Natural killer cell (primary cell): ENCODE data around the gene ESPNL. TPM values are rescaled to one million over a fixed set of nuclear protein-coding genes. Genes with fewer than 3 reads are reported as not detected.

Experiments
- ATAC-seq, 3 donors: fragments of 150-1000 bp in 2 of 3; fragments of 200-7000 bp in 1 of 3; cut with Tn5 transposase; 1 replicate in 1 of 3; 2 replicates in 2 of 3; pipeline ENCODE4 v1.10.0; 2021; ENCODE audit warnings: mild to moderate bottlenecking in 2 of 3, moderate library complexity in 2 of 3
- DNase-seq, 2 donors: peaks; one replicate each; pipeline versions ENCODE4 v3.0.0 to v3.0.0-alpha.2; 2013 to 2021; ENCODE audit warnings: mixed read lengths in 1 of 2
- H3K27ac ChIP-seq: one replicate; pipeline ENCODE4 v1.5.1; 2013; ENCODE audit warnings: mild to moderate bottlenecking, low read length
- H3K27me3 ChIP-seq: one replicate; pipeline ENCODE4 v1.6.1; 2013; ENCODE audit warnings: low read length; ENCODE audit not compliant: control insufficient read depth, insufficient read depth
- H3K36me3 ChIP-seq: one replicate; pipeline ENCODE4 v1.6.1; 2013; ENCODE audit warnings: low read length; ENCODE audit not compliant: control insufficient read depth, insufficient read depth
- H3K4me1 ChIP-seq: one replicate; pipeline ENCODE4 v1.6.1; 2013; ENCODE audit warnings: low read length; ENCODE audit not compliant: control insufficient read depth, insufficient read depth
- H3K4me3 ChIP-seq: one replicate; pipeline ENCODE4 v1.5.1; 2013; ENCODE audit warnings: low read length
- H3K9me3 ChIP-seq: one replicate; pipeline ENCODE4 v1.6.1; 2013; ENCODE audit warnings: low read length; ENCODE audit not compliant: control insufficient read depth, insufficient read depth
- H3K27ac Mint-ChIP-seq, 2 donors: one replicate each; pipeline ENCODE4 v1.8.0; 2022; ENCODE audit warnings: mild to moderate bottlenecking in 2 of 2, mixed read lengths in 2 of 2, moderate library complexity in 1 of 2
- H3K27me3 Mint-ChIP-seq, 2 donors: one replicate each; pipeline ENCODE4 v1.8.0; 2022; ENCODE audit warnings: low read depth in 2 of 2, mixed read lengths in 2 of 2
- H3K36me3 Mint-ChIP-seq: one replicate; pipeline ENCODE4 v1.8.0; 2022; ENCODE audit warnings: mixed read lengths
- H3K4me1 Mint-ChIP-seq, 2 donors: one replicate each; pipeline ENCODE4 v1.8.0; 2022; ENCODE audit warnings: mixed read lengths in 2 of 2
- H3K4me3 Mint-ChIP-seq: one replicate; pipeline ENCODE4 v1.8.0; 2022; ENCODE audit warnings: mild to moderate bottlenecking, moderate library complexity, mixed read lengths
- H3K9me3 Mint-ChIP-seq, 2 donors: one replicate each; pipeline ENCODE4 v1.8.0; 2022; ENCODE audit warnings: mixed read lengths in 2 of 2
- CTCF ChIP-seq: fragments of 200-600 bp; IDR thresholded peaks from one replicate; pipeline ENCODE4 v1.8.0; 2022; ENCODE audit warnings: antibody characterized with exemption
- WGBS: methylation state at CpG from one replicate; pipeline ENCODE4 v1.1.7; 2013; ENCODE audit warnings: missing lambda C conversion rate; ENCODE audit not compliant: insufficient coverage; 5-methylcytosine and 5-hydroxymethylcytosine counted together
- intact Hi-C: fragments of 100-400 bp; cut with micrococcal nuclease; formaldehyde crosslinking; loops from one replicate; pipeline ENCODE4 v1.14.2; 2022
- total RNA-seq, 4 donors: library from RNA; stranded (reverse); fragments of 120-200 nt in 1 of 4; gene quantifications; one replicate each; pipeline versions ENCODE4 v1.2.3 to v1.2.4, GENCODE V29; 2013 to 2022

Gene ESPNL
- total RNA-seq, 3 donors from 2014 or later (not counting 1 experiment from before 2014, with no cell fraction given) = not detected

DNA sequence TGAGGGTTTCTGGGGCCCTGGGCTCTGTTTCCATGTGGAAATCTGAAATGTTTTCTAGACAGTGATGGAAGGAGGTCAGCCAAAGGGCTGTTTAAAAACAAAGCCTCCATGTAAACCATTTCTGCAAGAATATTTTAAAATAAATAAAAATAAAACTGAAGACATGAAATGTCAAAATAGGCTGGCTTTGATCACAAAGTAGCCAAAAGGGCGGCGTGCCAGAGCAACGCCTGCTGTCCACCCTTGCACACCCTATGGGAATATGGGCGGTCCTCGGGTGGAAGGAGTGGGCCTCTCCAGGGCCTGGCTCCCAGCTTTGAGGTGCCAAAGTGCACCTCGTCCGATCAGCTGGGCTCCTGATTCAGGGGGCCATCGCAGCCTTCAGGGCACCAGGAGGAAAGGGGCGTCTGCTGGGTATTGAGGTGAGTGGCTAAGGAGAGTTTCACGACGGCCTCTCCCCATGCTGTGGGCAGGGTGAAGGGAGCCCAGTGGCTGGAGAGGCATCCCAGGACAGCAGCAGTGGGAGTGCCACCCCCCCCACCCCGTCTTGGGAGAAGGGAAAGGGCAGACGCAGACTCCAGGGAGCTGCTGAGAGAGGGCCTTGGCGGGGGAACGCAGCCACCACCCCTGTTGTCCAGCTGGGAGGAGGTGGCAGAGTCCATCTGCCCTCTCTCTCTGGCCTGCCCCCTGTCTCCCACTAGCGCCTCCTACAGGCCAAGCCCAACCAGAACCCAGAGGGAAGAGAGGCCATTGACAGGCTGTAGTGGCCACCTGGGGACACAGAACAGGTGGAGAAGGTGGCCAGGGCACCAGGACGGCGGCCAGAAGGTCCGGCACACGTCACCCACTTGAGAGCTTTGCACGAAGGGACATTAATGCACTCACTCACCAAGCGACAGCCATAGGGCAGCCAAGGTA lies 52.9 kb downstream of the ESPNL start:
- Mint-ChIP-seq H3K27me3 (no peaks in the 10 kb centered on the region), H3K9me3 (no peaks in the 10 kb centered on the region), H3K4me1 (no peaks in the 10 kb centered on the region), H3K36me3 (no peaks in the 10 kb centered on the region), H3K4me3 (no peak overlapping the region), H3K27ac (no peak overlapping the region)
- H3K9me3 ChIP-seq = no peaks in the 10 kb centered on the region
- H3K4me3 ChIP-seq = no peak overlapping the region
- no peaks in the 10 kb centered on the region for H3K36me3 ChIP-seq
- no peak for DNase-seq
- intact Hi-C loops = no loop called here
- H3K4me1 ChIP-seq = peaks cover under 1% of the 10 kb centered on the region
- H3K27ac ChIP-seq = no peak overlapping the region
- 89% methylated on average over 22 of the region's 22 CpGs for WGBS
- H3K27me3 ChIP-seq = no peaks in the 10 kb centered on the region
- TF ChIP-seq CTCF = no peak
- ATAC-seq = no peak

DNA sequence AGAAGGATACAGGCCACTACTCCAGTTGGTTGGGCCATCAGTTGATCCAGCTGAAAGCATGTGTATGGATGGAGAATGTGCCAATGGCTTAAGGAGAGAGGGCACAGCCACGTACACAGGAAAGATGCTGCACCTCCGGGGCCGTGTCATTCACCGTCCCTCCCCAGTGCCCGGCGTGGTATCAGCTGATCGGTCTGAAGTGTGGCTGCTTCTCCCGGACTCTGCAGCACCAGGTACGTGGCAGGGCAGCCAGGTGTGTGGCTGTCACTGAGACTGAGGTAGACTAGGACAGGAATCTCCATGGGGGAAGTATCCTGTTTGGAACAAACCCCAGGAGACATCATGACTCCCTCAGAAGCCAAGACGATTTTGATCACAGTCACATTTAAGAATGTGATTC lies 54.4 kb downstream of the ESPNL start:
- Mint-ChIP-seq H3K27me3 (peaks cover 0 to 5% of the 10 kb centered on the region in 2 donors), H3K4me3 (no peak overlapping the region), H3K4me1 (peaks cover 5% of the 10 kb centered on the region in 2 donors), H3K9me3 (no peaks in the 10 kb centered on the region), H3K27ac (no peak overlapping the region), H3K36me3 (no peaks in the 10 kb centered on the region)
- no peak overlapping the region for H3K4me3 ChIP-seq
- no peaks in the 10 kb centered on the region for H3K9me3 ChIP-seq
- peaks cover 5% of the 10 kb centered on the region for H3K27me3 ChIP-seq
- intact Hi-C loops = no loop called here
- H3K27ac ChIP-seq = no peak overlapping the region
- TF ChIP-seq CTCF = no peak
- ATAC-seq = no peak
- DNase-seq = no peak
- WGBS = 95% methylated on average over 10 of the region's 10 CpGs
- peaks cover 12% of the 10 kb centered on the region for H3K4me1 ChIP-seq
- no peaks in the 10 kb centered on the region for H3K36me3 ChIP-seq

DNA sequence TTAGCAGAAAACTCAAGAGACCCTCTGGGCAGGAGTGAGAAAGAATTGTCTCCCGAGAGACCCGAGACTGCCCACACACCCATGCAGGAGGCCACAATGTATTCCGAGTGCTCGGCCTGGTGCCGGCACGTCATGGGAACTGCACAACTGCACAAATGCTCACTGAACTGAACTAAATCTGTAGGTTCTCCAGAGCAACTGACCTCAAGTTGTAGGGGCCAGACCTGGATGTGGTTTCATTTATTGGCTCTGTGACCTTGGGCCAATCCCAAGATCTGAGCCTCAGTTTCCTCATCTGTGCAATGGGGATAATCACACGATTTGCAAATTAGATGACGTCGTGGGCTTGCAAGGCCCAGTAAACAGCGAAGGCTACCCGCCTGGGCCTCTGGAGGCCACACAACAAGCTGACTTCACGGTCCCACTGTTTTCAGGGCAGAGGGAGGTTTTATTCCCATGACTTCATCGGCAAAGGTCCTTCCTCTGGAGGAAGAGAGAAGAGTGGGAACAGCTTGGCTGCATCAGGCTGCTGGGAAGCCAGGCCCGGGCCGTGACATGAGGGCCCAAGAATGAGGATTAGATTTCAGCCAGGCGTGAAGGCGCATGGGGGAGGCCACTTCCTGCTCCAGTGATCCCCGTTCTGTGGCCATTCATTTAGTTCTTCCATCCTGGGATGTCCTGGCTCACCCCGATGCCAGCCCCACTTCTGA lies 55.1 kb downstream of the ESPNL start:
- Mint-ChIP-seq H3K4me1 (peaks cover 7 to 10% of the 10 kb centered on the region in 2 donors), H3K27me3 (peaks cover 0 to 7% of the 10 kb centered on the region in 2 donors), H3K9me3 (no peaks in the 10 kb centered on the region), H3K4me3 (no peak overlapping the region), H3K27ac (no peak overlapping the region), H3K36me3 (no peaks in the 10 kb centered on the region)
- Histone ChIP-seq H3K27me3 (peaks cover 10% of the 10 kb centered on the region), H3K36me3 (no peaks in the 10 kb centered on the region), H3K27ac (no peak overlapping the region), H3K4me1 (peaks cover 18% of the 10 kb centered on the region), H3K4me3 (no peak overlapping the region), H3K9me3 (no peaks in the 10 kb centered on the region)
- ATAC-seq (no peak), DNase-seq (no peak)
- no peak for TF ChIP-seq CTCF
- 88% methylated on average over 19 of the region's 19 CpGs for WGBS
- intact Hi-C loops = no loop called here
